Gastrocnemius medialis (tissue), 4 donors: ENCODE measurements around the gene AKIP1.

Experiments
- CTCF ChIP-seq, 5 experiments: fragments of 450-650 bp in 3 of 5; fragments of 200-600 bp in 2 of 5; sonication (generic) in 2 of 5; IDR thresholded peaks in 4 of 5; conservative IDR thresholded peaks in 1 of 5; 1 replicate in 4 of 5; 2 replicates in 1 of 5; pipeline ENCODE4 v1.5.1; 2016 to 2019; ENCODE audit warnings: antibody characterized with exemption in 5 of 5, mild to moderate bottlenecking in 3 of 5, moderate library complexity in 3 of 5
- POLR2A ChIP-seq, 2 donors: fragments of 450-650 bp; IDR thresholded peaks; one replicate each; pipeline ENCODE4 v1.6.1; 2017; ENCODE audit warnings: antibody characterized with exemption in 2 of 2, mild to moderate bottlenecking in 2 of 2, moderate library complexity in 2 of 2

GRCh38 chr11:8905528-8906165 is 5.3 kb upstream of the AKIP1 start:
- TF ChIP-seq POLR2A (IDR thresholded peaks at IDR 0.05) (no peak), CTCF (IDR thresholded peaks at IDR 0.05 in 4 of 5, conservative IDR thresholded peaks at IDR 0.05 in 1 of 5) (no peak)
